ENCODE measurements around the gene TMEM9.

Gene TMEM9

DNA sequence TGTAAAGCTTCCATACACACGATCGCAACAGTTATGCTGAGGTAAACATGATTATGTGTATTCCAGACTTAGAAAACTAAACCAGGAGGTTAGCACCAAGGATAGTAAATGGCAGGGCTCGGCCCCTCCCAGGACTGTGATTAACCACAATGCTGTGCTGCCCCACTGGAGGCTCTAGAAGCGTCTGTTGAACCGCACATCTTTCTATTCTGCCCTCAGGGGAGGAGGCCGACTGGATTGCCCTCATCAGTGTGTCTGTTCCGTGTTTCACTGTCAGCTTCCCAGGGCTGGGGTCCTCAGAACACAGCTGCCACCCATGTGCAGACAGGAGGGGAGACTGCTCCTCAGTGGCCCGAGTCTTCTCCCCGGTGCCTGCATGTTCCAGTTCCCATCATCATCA lies 14.5 kb downstream of the TMEM9 start:
- TF ChIP-seq ZNF416 (tag by site-specific recombination; IDR thresholded peaks at IDR 0.05) (no peak), ZNF76 (tag by site-specific recombination; IDR thresholded peaks at IDR 0.05; ENCODE audit: borderline replicate concordance, low read depth) (no peak), ZBTB17 (tag by site-specific recombination; IDR thresholded peaks at IDR 0.05) (no peak), ZNF266 (tag by site-specific recombination; IDR thresholded peaks at IDR 0.05; ENCODE audit: low read depth) (no peak), RBAK (tag by site-specific recombination; IDR thresholded peaks at IDR 0.05) (no peak)
- TF ChIP-seq, protein P1, sequence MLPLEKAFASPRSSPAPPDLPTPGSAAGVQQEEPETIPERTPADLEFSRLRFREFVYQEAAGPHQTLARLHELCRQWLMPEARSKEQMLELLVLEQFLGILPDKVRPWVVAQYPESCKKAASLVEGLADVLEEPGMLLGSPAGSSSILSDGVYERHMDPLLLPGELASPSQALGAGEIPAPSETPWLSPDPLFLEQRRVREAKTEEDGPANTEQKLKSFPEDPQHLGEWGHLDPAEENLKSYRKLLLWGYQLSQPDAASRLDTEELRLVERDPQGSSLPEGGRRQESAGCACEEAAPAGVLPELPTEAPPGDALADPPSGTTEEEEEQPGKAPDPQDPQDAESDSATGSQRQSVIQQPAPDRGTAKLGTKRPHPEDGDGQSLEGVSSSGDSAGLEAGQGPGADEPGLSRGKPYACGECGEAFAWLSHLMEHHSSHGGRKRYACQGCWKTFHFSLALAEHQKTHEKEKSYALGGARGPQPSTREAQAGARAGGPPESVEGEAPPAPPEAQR (tag by site-specific recombination; IDR thresholded peaks at IDR 0.05), result no peak
- POLR2A ChIA-PET, result no interaction called here
- Histone ChIP-seq H3K36me3 (ENCODE audit: control insufficient read depth in 2 of 2, insufficient read depth in 1 of 2, low read length in 2 of 2) (peaks cover 0 to 100% of the 10 kb centered on the region in 2 experiments; a peak in 2 of 3 replicates), H3K4me3 (ENCODE audit: low read depth, low read length) (no peak overlapping the region), H3K27ac (ENCODE audit: extremely low read depth, low read depth, low read length) (no peak overlapping the region), H3K9me3 (ENCODE audit: control insufficient read depth, insufficient read depth, low read depth, low read length) (no peaks in the 10 kb centered on the region), H3K4me1 (ENCODE audit: control insufficient read depth, insufficient read depth, low read length) (no peaks in the 10 kb centered on the region)
- CTCF ChIA-PET, result interaction anchor here (0.7 to 1.7 kb wide), 3 partner anchors 9 to 167 kb away, joined by 3 to 5 read pairs (median 5); no protein-coding TSS in a partner anchor

DNA sequence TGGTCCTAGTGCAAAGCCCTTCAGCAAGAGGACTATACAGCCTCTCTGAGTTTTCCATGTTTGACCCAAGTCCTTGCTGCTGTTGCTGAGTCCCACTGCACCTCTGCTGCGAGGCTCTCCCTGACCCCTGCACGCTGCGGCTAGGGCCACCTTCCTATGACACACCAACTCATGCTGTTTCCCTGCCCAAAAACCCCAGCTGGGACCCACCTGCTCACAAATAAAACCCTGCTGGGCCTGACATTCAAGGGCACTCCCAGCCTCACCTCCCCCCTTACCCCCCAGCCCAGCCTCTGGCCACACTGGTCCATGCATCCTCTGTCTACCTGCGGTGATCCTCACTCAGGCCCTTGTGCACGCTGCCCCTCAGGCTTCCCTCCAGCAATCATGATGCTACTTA lies 15.0 kb downstream of the TMEM9 start:
- H3K27ac ChIP-seq (ENCODE audit: extremely low read depth, low read depth, low read length), result no peak overlapping the region
- H3K4me1 ChIP-seq (ENCODE audit: control insufficient read depth, insufficient read depth, low read length), result no peaks in the 10 kb centered on the region
- ChIA-PET CTCF (interaction anchor here (0.7 to 2.7 kb wide), 4 partner anchors 10 to 167 kb away, joined by 3 to 11 read pairs (median 5); no protein-coding TSS in a partner anchor), POLR2A (no interaction called here)
- H3K36me3 ChIP-seq (ENCODE audit: control insufficient read depth in 2 of 2, insufficient read depth in 1 of 2, low read length in 2 of 2), result peaks cover 0 to 100% of the 10 kb centered on the region in 2 experiments; a peak in 2 of 3 replicates
- TF ChIP-seq ZNF23 (tag by site-specific recombination; IDR thresholded peaks at IDR 0.05; ENCODE audit: borderline replicate concordance) (no peak), ZIC2 (tag by site-specific recombination; IDR thresholded peaks at IDR 0.05) (peak; percentile 64)
- H3K9me3 ChIP-seq (ENCODE audit: control insufficient read depth, insufficient read depth, low read depth, low read length), result no peaks in the 10 kb centered on the region
- H3K4me3 ChIP-seq (ENCODE audit: low read depth, low read length), result no peak overlapping the region

DNA sequence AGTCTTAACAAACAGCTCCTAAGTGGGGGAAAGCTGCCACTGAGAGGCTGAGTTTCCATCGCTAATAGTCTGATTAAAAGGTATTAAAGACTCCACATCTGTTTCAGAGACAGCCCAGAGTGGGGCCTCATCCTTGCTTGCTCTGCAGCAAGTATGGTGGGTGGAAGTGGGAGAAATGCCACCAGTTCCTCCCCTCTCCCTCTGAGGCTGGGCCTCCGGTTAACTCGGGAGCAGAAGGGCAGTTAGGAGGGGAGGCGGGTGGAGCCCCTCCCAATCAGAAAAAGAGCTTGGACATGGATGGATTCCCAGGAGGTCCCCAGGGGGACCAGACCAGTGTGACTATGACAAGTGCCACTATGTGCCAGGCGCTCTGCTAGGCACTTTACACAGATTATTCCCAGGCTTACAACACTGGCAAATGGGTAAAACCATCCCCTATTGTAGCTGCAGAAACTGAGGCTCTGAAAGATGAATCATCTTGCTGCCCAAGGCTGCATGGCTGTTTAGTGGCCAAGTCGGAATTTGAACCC lies 15.9 kb downstream of the TMEM9 start:
- ChIA-PET POLR2A (interaction anchor here (1.2 kb wide), 1 partner anchor 12 kb away, joined by 3 read pairs; no protein-coding TSS in a partner anchor), CTCF (interaction anchor here (0.8 to 2.7 kb wide), 3 partner anchors 19 to 167 kb away, joined by 3 to 11 read pairs (median 4); no protein-coding TSS in a partner anchor)
- Histone ChIP-seq H3K27ac (ENCODE audit: extremely low read depth, low read depth, low read length) (no peak overlapping the region), H3K9me3 (ENCODE audit: control insufficient read depth, insufficient read depth, low read depth, low read length) (no peaks in the 10 kb centered on the region), H3K36me3 (ENCODE audit: control insufficient read depth in 2 of 2, insufficient read depth in 1 of 2, low read length in 2 of 2) (peaks cover 0 to 94% of the 10 kb centered on the region in 2 experiments; a peak in 2 of 3 replicates), H3K4me1 (ENCODE audit: control insufficient read depth, insufficient read depth, low read length) (no peaks in the 10 kb centered on the region), H3K4me3 (ENCODE audit: low read depth, low read length) (no peak overlapping the region)
- TF ChIP-seq ZNF274 (IDR thresholded peaks at IDR 0.05; ENCODE audit: low read length) (no peak), ZNF274 (tag by site-specific recombination; IDR thresholded peaks at IDR 0.05; ENCODE audit: borderline replicate concordance) (no peak), ZNF155 (tag by site-specific recombination; IDR thresholded peaks at IDR 0.05) (no peak), ZNF747 (tag by site-specific recombination; IDR thresholded peaks at IDR 0.05) (no peak), YY2 (tag by site-specific recombination; IDR thresholded peaks at IDR 0.05) (no peak), ZNF600 (tag by site-specific recombination; IDR thresholded peaks at IDR 0.05) (no peak), ZNF114 (tag by site-specific recombination; IDR thresholded peaks at IDR 0.05) (no peak), SP7 (tag by site-specific recombination; IDR thresholded peaks at IDR 0.05) (no peak), ZNF37A (tag by site-specific recombination; IDR thresholded peaks at IDR 0.05) (no peak), ZNF311 (tag by site-specific recombination; IDR thresholded peaks at IDR 0.05; ENCODE audit: borderline replicate concordance) (no peak), ZNF621 (tag by site-specific recombination; IDR thresholded peaks at IDR 0.05) (no peak)
- TF ChIP-seq, protein P2, sequence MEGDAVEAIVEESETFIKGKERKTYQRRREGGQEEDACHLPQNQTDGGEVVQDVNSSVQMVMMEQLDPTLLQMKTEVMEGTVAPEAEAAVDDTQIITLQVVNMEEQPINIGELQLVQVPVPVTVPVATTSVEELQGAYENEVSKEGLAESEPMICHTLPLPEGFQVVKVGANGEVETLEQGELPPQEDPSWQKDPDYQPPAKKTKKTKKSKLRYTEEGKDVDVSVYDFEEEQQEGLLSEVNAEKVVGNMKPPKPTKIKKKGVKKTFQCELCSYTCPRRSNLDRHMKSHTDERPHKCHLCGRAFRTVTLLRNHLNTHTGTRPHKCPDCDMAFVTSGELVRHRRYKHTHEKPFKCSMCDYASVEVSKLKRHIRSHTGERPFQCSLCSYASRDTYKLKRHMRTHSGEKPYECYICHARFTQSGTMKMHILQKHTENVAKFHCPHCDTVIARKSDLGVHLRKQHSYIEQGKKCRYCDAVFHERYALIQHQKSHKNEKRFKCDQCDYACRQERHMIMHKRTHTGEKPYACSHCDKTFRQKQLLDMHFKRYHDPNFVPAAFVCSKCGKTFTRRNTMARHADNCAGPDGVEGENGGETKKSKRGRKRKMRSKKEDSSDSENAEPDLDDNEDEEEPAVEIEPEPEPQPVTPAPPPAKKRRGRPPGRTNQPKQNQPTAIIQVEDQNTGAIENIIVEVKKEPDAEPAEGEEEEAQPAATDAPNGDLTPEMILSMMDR (tag by site-specific recombination; IDR thresholded peaks at IDR 0.05), result no peak
- TF ChIP-seq, protein P3, sequence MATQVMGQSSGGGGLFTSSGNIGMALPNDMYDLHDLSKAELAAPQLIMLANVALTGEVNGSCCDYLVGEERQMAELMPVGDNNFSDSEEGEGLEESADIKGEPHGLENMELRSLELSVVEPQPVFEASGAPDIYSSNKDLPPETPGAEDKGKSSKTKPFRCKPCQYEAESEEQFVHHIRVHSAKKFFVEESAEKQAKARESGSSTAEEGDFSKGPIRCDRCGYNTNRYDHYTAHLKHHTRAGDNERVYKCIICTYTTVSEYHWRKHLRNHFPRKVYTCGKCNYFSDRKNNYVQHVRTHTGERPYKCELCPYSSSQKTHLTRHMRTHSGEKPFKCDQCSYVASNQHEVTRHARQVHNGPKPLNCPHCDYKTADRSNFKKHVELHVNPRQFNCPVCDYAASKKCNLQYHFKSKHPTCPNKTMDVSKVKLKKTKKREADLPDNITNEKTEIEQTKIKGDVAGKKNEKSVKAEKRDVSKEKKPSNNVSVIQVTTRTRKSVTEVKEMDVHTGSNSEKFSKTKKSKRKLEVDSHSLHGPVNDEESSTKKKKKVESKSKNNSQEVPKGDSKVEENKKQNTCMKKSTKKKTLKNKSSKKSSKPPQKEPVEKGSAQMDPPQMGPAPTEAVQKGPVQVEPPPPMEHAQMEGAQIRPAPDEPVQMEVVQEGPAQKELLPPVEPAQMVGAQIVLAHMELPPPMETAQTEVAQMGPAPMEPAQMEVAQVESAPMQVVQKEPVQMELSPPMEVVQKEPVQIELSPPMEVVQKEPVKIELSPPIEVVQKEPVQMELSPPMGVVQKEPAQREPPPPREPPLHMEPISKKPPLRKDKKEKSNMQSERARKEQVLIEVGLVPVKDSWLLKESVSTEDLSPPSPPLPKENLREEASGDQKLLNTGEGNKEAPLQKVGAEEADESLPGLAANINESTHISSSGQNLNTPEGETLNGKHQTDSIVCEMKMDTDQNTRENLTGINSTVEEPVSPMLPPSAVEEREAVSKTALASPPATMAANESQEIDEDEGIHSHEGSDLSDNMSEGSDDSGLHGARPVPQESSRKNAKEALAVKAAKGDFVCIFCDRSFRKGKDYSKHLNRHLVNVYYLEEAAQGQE (tag by site-specific recombination; IDR thresholded peaks at IDR 0.05), result no peak
- TF ChIP-seq, protein P4, sequence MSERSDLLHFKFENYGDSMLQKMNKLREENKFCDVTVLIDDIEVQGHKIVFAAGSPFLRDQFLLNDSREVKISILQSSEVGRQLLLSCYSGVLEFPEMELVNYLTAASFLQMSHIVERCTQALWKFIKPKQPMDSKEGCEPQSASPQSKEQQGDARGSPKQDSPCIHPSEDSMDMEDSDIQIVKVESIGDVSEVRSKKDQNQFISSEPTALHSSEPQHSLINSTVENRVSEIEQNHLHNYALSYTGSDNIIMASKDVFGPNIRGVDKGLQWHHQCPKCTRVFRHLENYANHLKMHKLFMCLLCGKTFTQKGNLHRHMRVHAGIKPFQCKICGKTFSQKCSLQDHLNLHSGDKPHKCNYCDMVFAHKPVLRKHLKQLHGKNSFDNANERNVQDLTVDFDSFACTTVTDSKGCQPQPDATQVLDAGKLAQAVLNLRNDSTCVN (tag by site-specific recombination; optimal IDR thresholded peaks at IDR 0.05), result no peak

All from HEK293 (cell line).